ENCODE data around the gene INPP5D. TPM values are rescaled to one million over a fixed set of nuclear protein-coding genes. Genes with fewer than 3 reads are reported as not detected.
"Not testable (repeated sequence)": the region's sequence is repeated elsewhere in the genome, so short reads cannot be mapped to it uniquely, and the experiment has no call there.

The INPP5D gene
- total and polyA plus RNA-seq, 4 experiments from 2014 or later: 29.6 to 127 (median 121) TPM

DNA sequence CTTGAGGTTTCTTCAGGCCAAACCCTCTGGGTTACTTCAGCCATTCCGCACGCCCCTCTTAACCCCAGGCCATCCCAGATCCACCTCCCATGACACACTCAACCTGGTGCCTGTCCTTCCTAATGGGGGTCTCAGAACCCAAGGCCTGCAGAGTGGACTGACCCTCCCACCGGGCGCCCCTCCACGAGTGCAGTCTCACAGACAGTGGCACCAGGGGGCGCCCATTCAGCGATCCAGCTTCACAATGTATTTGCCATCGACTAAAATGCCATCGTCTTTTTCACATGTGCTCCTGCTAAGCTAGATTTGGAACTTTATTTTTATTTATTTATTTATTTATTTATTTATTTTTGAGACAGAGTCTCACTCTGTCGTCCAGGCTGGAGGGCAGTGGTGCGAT, 38.5 kb downstream of the INPP5D start:
- H3K27ac ChIP-seq (ENCODE audit: low read depth, low read length): no peak overlapping the region
- H3K9me3 ChIP-seq (ENCODE audit: control insufficient read depth in 1 of 2, low read length in 2 of 2): no peaks in the 10 kb centered on the region
- ChIA-PET POLR2A (ENCODE audit: partially characterized antibody) (interaction anchor here (2.8 to 4.6 kb wide), 3 partner anchors 12 to 38 kb away, joined by 14 to 49 read pairs (median 37); partner anchors contain the start of gene INPP5D), CTCF (ENCODE audit: partially characterized antibody) (interaction anchor here (0.9 to 6.7 kb wide), 8 partner anchors 15 to 152 kb away, joined by 3 to 63 read pairs (median 4); partner anchors contain the start of genes ATG16L1 and INPP5D)
- no peak overlapping the region for H3K4me3 ChIP-seq (ENCODE audit: low read length in 2 of 2)
- H3K27me3 Mint-ChIP-seq: no peaks in the 10 kb centered on the region
- H3K27me3 ChIP-seq (ENCODE audit: insufficient read depth, low read length): no peaks in the 10 kb centered on the region
- peak overlapping the region in 4 of 8 donors; percentile 25 to 54 (median 42) for H3K4me3 Mint-ChIP-seq
- peaks cover 0 to 2% (median 0%) of the 10 kb centered on the region in 8 donors for H3K9me3 Mint-ChIP-seq
- H3K4me1 Mint-ChIP-seq: peaks cover 52 to 87% (median 68%) of the 10 kb centered on the region in 4 donors
- H3K4me1 ChIP-seq (ENCODE audit: insufficient read depth, low read length): peaks cover 63% of the 10 kb centered on the region
- peaks cover 4% of the 10 kb centered on the region for H3K36me3 ChIP-seq (ENCODE audit: insufficient read depth, low read length)
- peaks cover 29 to 53% of the 10 kb centered on the region in 2 donors for H3K36me3 Mint-ChIP-seq
- intact Hi-C loops (cut with micrococcal nuclease): no loop called here
- H3K27ac Mint-ChIP-seq: peak overlapping the region in 5 of 7 donors; percentile 38 to 85 (median 75)
- DNase-seq: no peak

DNA sequence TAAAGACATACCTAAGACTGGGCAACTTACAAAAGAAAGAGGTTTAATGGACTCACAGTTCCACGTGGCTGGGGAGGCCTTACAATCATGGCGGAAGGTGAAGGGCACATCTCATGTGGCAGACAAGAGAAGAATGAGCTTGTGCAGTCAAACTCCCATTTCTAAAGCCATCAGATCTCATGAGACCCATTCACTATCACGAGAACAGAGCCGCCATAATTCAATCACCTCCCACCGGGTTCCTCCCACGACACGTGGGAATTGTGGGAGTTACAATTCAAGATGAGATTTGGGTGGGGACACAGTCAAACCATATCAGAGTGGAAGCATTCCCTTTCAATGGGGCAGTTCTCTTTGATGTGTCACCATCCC, 39.7 kb downstream of the INPP5D start:
- peaks cover 62% of the 10 kb centered on the region for H3K4me1 ChIP-seq (ENCODE audit: insufficient read depth, low read length)
- Mint-ChIP-seq H3K4me1 (peaks cover 51 to 83% (median 67%) of the 10 kb centered on the region in 4 donors), H3K27ac (peak overlapping the region; percentile 77 to 96 (median 87)), H3K36me3 (peaks cover 36 to 46% of the 10 kb centered on the region in 2 donors), H3K4me3 (peak overlapping the region in 7 of 8 donors; percentile 43 to 88 (median 76))
- H3K36me3 ChIP-seq (ENCODE audit: insufficient read depth, low read length); H3K9me3 ChIP-seq (ENCODE audit: control insufficient read depth in 1 of 2, low read length in 2 of 2); H3K27ac ChIP-seq (ENCODE audit: low read depth, low read length); H3K27me3 Mint-ChIP-seq; H3K27me3 ChIP-seq (ENCODE audit: insufficient read depth, low read length); H3K9me3 Mint-ChIP-seq; H3K4me3 ChIP-seq (ENCODE audit: low read length in 2 of 2); intact Hi-C loops (cut with micrococcal nuclease); DNase-seq: not testable (repeated sequence)
- ChIA-PET CTCF (ENCODE audit: partially characterized antibody) (interaction anchor here (0.9 to 6.7 kb wide), 8 partner anchors 8 to 150 kb away, joined by 3 to 63 read pairs (median 7); partner anchors contain the start of genes ATG16L1 and INPP5D), POLR2A (ENCODE audit: partially characterized antibody) (interaction anchor here (0.7 to 4.6 kb wide), 7 partner anchors 13 to 151 kb away, joined by 3 to 49 read pairs (median 6); partner anchors contain the start of genes ATG16L1 and INPP5D)

DNA sequence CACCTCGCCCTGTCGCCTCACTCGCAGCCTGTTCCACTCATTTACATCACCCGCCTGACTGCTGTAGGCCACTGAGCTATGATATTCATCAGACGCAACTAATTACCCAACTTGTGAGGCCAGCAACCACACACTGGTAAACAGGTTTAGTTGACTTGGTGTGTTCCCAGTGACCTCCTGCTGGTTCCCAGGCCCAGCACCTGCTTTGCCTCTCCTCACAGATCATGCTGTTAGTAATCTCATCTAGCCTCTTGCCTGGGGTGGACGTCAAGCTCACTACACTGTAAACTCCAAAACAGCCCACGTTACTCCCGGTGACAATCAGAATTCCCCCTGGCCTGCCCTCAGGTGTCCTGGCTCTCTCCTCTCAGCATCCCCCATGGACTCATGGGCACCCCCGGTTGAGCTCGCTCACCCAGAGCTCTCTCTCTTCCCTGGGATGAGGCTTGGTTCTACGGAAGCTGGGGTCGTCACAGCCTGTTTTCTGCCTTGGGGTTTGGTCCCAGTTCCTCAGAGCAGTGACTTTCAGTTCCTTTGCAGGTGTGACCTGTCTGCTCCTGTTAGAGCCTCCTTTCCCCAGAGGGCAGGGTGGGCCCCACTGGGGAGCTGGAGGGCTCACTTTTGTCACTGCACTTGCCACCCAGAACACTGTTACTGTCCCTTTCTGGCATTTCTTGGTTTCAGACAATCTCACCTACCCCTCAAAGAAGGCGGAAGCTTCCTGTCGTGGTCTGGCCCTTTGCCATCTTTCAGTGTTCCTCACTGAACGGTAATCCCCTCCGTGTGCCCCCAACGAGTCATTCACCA, 40.3 kb downstream of the INPP5D start:
- Mint-ChIP-seq H3K27ac (peak overlapping the region; percentile 77 to 96 (median 87)), H3K4me3 (peak overlapping the region; percentile 43 to 88 (median 76)), H3K27me3 (no peaks in the 10 kb centered on the region), H3K36me3 (peaks cover 37 to 46% of the 10 kb centered on the region in 2 donors), H3K4me1 (peaks cover 50 to 84% (median 66%) of the 10 kb centered on the region in 4 donors), H3K9me3 (peaks cover 0 to 2% (median 0%) of the 10 kb centered on the region in 8 donors)
- intact Hi-C loops (cut with micrococcal nuclease): no loop called here
- Histone ChIP-seq H3K36me3 (ENCODE audit: insufficient read depth, low read length) (peaks cover 4% of the 10 kb centered on the region), H3K4me1 (ENCODE audit: insufficient read depth, low read length) (peaks cover 64% of the 10 kb centered on the region), H3K27me3 (ENCODE audit: insufficient read depth, low read length) (no peaks in the 10 kb centered on the region), H3K4me3 (ENCODE audit: low read length in 2 of 2) (no peak overlapping the region), H3K27ac (ENCODE audit: low read depth, low read length) (peak overlapping the region; percentile 41), H3K9me3 (ENCODE audit: control insufficient read depth in 1 of 2, low read length in 2 of 2) (no peaks in the 10 kb centered on the region)
- CTCF ChIA-PET (ENCODE audit: partially characterized antibody): interaction anchor here (0.8 to 6.7 kb wide), 8 partner anchors 8 to 150 kb away, joined by 3 to 63 read pairs (median 7); partner anchors contain the start of genes ATG16L1 and INPP5D
- POLR2A ChIA-PET (ENCODE audit: partially characterized antibody): interaction anchor here (0.6 to 4.6 kb wide), 10 partner anchors 8 to 151 kb away, joined by 3 to 49 read pairs (median 5); partner anchors contain the start of genes ATG16L1 and INPP5D
- DNase-seq: peak; percentile 49 to 82 (median 59)

DNA sequence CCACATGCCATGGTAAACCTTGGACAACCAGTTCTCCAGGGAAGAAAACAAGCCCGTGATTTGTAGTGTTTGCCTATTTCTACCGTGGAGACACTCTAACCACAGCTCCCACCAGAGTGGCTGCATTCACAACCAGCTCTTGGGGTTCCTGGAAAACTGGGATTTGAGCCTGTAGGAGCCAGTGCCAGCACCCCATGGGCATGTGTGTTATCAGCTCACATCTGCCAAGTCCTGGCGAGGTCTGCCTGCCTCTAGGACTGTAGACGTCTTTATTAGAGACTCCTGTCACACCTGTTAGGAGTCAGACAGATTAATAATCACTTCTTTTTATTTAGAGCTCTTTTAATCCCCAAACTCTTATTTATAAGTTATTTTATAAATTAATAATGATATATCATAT, 41.0 kb downstream of the INPP5D start:
- Histone ChIP-seq H3K4me3 (ENCODE audit: low read length in 2 of 2) (no peak overlapping the region), H3K36me3 (ENCODE audit: insufficient read depth, low read length) (peaks cover 4% of the 10 kb centered on the region), H3K27ac (ENCODE audit: low read depth, low read length) (peak overlapping the region; percentile 41), H3K9me3 (ENCODE audit: control insufficient read depth in 1 of 2, low read length in 2 of 2) (no peaks in the 10 kb centered on the region), H3K27me3 (ENCODE audit: insufficient read depth, low read length) (no peaks in the 10 kb centered on the region), H3K4me1 (ENCODE audit: insufficient read depth, low read length) (peaks cover 71% of the 10 kb centered on the region)
- Mint-ChIP-seq H3K36me3 (peaks cover 35 to 49% of the 10 kb centered on the region in 2 donors), H3K27ac (peak overlapping the region; percentile 77 to 96 (median 87)), H3K9me3 (peaks cover 0 to 2% (median 0%) of the 10 kb centered on the region in 8 donors), H3K4me1 (peaks cover 54 to 88% (median 70%) of the 10 kb centered on the region in 4 donors), H3K27me3 (no peaks in the 10 kb centered on the region), H3K4me3 (peak overlapping the region in 7 of 8 donors; percentile 43 to 88 (median 76))
- ChIA-PET CTCF (ENCODE audit: partially characterized antibody) (interaction anchor here (0.8 to 6.7 kb wide), 9 partner anchors 9 to 149 kb away, joined by 3 to 63 read pairs (median 6); partner anchors contain the start of genes ATG16L1 and INPP5D), POLR2A (ENCODE audit: partially characterized antibody) (interaction anchor here (0.6 to 4.6 kb wide), 8 partner anchors 14 to 150 kb away, joined by 3 to 49 read pairs (median 6); partner anchors contain the start of genes ATG16L1 and INPP5D)
- no peak for DNase-seq
- intact Hi-C loops (cut with micrococcal nuclease): no loop called here

DNA sequence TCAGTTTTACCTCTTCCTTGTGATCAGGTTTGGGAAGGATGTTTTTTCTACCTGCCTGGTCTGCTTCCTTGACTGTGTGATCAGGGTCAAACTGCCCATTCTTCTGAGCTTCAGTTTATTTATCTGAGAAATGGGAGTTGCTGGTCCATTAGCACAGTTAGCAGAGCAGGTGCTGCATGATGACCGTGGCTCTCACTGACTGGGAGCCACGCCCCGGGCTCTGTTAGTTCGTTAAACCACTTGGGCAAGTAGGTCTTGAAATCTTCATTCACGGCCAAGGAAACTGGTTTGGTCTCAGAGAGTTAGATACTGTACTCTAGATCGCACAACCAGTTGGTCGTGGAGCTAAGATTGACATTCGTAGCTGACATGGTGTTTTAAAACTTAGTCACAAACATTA, 41.7 kb downstream of the INPP5D start:
- intact Hi-C loops (cut with micrococcal nuclease): no loop called here
- H3K4me3 Mint-ChIP-seq: peak overlapping the region in 2 of 8 donors; percentile 4 to 40
- peaks cover 4% of the 10 kb centered on the region for H3K36me3 ChIP-seq (ENCODE audit: insufficient read depth, low read length)

DNA sequence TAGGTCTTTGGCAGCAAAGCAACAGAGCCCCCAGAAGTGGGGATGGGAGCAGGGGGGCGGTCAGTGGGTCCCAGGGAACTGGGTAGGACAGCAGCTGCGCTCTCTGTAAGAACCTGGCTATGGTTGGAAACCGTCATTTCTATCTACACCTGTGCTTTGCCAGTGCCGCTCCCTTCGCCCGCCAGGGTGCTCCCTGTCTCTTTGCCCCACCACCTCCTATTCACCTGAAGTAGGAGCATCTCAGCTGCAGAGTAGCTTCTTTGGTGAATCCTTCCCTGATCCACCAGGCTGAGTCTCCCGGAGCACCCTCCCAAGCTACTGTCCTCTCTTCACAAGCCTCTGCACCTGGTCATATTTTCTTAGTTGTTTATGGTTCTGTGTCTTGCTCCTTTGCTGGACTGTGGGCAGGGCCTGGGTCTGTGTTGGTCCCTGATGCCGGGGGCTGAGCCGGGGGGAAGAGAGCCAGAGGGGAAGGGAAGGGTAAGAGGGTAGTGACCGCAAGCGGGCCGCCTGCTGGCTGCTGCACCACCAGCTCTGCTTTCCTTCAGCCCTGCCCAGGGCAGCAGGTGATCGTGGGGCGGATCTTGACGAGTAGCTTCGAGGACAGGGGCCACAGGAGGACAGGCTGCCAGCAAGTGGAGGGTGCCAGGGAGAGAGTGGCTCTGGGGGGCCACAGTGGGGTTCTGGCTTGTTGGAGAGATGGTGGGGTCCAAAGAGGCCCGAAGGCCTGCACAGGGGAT, 45.2 kb downstream of the INPP5D start:
- Mint-ChIP-seq H3K9me3 (peaks cover 0 to 1% (median 0%) of the 10 kb centered on the region in 8 donors), H3K27me3 (no peaks in the 10 kb centered on the region), H3K27ac (peak overlapping the region; percentile 39 to 85 (median 80)), H3K4me1 (peaks cover 56 to 87% (median 73%) of the 10 kb centered on the region in 4 donors), H3K4me3 (peak overlapping the region in 1 of 8 donors; percentile 52), H3K36me3 (peaks cover 27 to 43% of the 10 kb centered on the region in 2 donors)
- POLR2A ChIA-PET (ENCODE audit: partially characterized antibody): interaction anchor here (1.2 to 1.3 kb wide), 2 partner anchors 23 to 45 kb away, joined by 4 to 7 read pairs; partner anchors contain the start of gene INPP5D
- CTCF ChIA-PET (ENCODE audit: partially characterized antibody): interaction anchor here (1.5 to 3.7 kb wide), 2 partner anchors 8 to 51 kb away, joined by 4 to 24 read pairs; no protein-coding TSS in a partner anchor
- no peak for DNase-seq
- no peaks in the 10 kb centered on the region for H3K9me3 ChIP-seq (ENCODE audit: control insufficient read depth in 1 of 2, low read length in 2 of 2)
- H3K27ac ChIP-seq (ENCODE audit: low read depth, low read length): no peak overlapping the region
- no peaks in the 10 kb centered on the region for H3K27me3 ChIP-seq (ENCODE audit: insufficient read depth, low read length)
- intact Hi-C loops (cut with micrococcal nuclease): no loop called here
- no peak overlapping the region for H3K4me3 ChIP-seq (ENCODE audit: low read length in 2 of 2)
- H3K36me3 ChIP-seq (ENCODE audit: insufficient read depth, low read length): no peaks in the 10 kb centered on the region
- H3K4me1 ChIP-seq (ENCODE audit: insufficient read depth, low read length): peaks cover 73% of the 10 kb centered on the region

More for the DNA sequence above, 41.7 kb downstream of the INPP5D start:
- H3K36me3 Mint-ChIP-seq: peaks cover 34 to 52% of the 10 kb centered on the region in 2 donors
- Histone ChIP-seq H3K4me3 (ENCODE audit: low read length in 2 of 2) (no peak overlapping the region), H3K27me3 (ENCODE audit: insufficient read depth, low read length) (no peaks in the 10 kb centered on the region), H3K27ac (ENCODE audit: low read depth, low read length) (no peak overlapping the region), H3K4me1 (ENCODE audit: insufficient read depth, low read length) (peaks cover 78% of the 10 kb centered on the region), H3K9me3 (ENCODE audit: control insufficient read depth in 1 of 2, low read length in 2 of 2) (no peaks in the 10 kb centered on the region)
- no peaks in the 10 kb centered on the region for H3K27me3 Mint-ChIP-seq
- ChIA-PET POLR2A (ENCODE audit: partially characterized antibody) (interaction anchor here (0.8 to 4.6 kb wide), 6 partner anchors 11 to 149 kb away, joined by 3 to 49 read pairs (median 6); partner anchors contain the start of genes ATG16L1 and INPP5D), CTCF (ENCODE audit: partially characterized antibody) (interaction anchor here (1.2 to 6.7 kb wide), 4 partner anchors 22 to 128 kb away, joined by 3 to 63 read pairs (median 12); partner anchors contain the start of gene INPP5D)
- peaks cover 56 to 90% (median 73%) of the 10 kb centered on the region in 4 donors for H3K4me1 Mint-ChIP-seq
- DNase-seq: no peak
- peak overlapping the region in 5 of 7 donors; percentile 17 to 88 (median 57) for H3K27ac Mint-ChIP-seq
- peaks cover 0 to 2% (median 0%) of the 10 kb centered on the region in 8 donors for H3K9me3 Mint-ChIP-seq
